HepG2 (cell line): Measurements from ENCODE around the gene SLC25A33. TPM values are rescaled to one million over a fixed set of nuclear protein-coding genes. Genes with fewer than 3 reads are reported as not detected.

Source experiments
- EEA1 ChIP-seq: sonication (generic); formaldehyde crosslinking; IDR thresholded peaks from 2 replicates; pipeline ENCODE4 v1.5.1; 2020; ENCODE audit warnings: mild to moderate bottlenecking, missing genetic modification reagents, borderline replicate concordance
- GATAD2A ChIP-seq: IDR thresholded peaks from 2 replicates; pipeline ENCODE4 v1.6.1; 2016
- HIVEP1 ChIP-seq: sonication (generic); formaldehyde crosslinking; IDR thresholded peaks from 2 replicates; pipeline ENCODE4 v1.4.0; 2020; ENCODE audit warnings: mild to moderate bottlenecking, missing genetic modification reagents
- HNRNPLL ChIP-seq: fragments of 200-400 bp; formaldehyde crosslinking; IDR thresholded peaks from 2 replicates; pipeline ENCODE4 v1.6.1; 2017; ENCODE audit warnings: mild to moderate bottlenecking, low read depth, low read length; ENCODE audit not compliant: poor library complexity, severe bottlenecking
- KDM1A ChIP-seq: IDR thresholded peaks from 2 replicates; pipeline ENCODE4 v1.6.1; 2016; ENCODE audit warnings: missing compliant biosample characterization
- NPAS2 ChIP-seq: sonication (generic); formaldehyde crosslinking; IDR thresholded peaks from 2 replicates; pipeline ENCODE4 v1.8.0; 2022; ENCODE audit warnings: mild to moderate bottlenecking, missing genetic modification reagents, borderline replicate concordance
- PAWR ChIP-seq: sonication (generic); formaldehyde crosslinking; IDR thresholded peaks from 2 replicates; pipeline ENCODE4 v1.4.0; 2020; ENCODE audit warnings: missing genetic modification reagents, mild to moderate bottlenecking, borderline replicate concordance
- RAD51 ChIP-seq: fragments of 450-650 bp; IDR thresholded peaks from 2 replicates; pipeline ENCODE4 v1.6.1; 2016; ENCODE audit warnings: borderline replicate concordance
- REPIN1 ChIP-seq: sonication (generic); formaldehyde crosslinking; IDR thresholded peaks from 2 replicates; pipeline ENCODE4 v1.8.0; 2022; ENCODE audit warnings: missing genetic modification reagents, low read depth, mild to moderate bottlenecking, borderline replicate concordance
- TSC22D2 ChIP-seq: sonication (generic); formaldehyde crosslinking; IDR thresholded peaks from 2 replicates; pipeline ENCODE4 v1.5.1; 2020; ENCODE audit warnings: missing genetic modification reagents, mild to moderate bottlenecking, borderline replicate concordance
- U2AF2 ChIP-seq: fragments of 200-400 bp; formaldehyde crosslinking; IDR thresholded peaks from 2 replicates; pipeline ENCODE4 v1.6.1; 2017; ENCODE audit warnings: low read depth, mild to moderate bottlenecking, low read length
- ZBTB7A ChIP-seq: sonication (generic); formaldehyde crosslinking; IDR thresholded peaks from 2 replicates; pipeline ENCODE4 v1.8.0; 2022; ENCODE audit warnings: mild to moderate bottlenecking, missing genetic modification reagents
- ZFX ChIP-seq: sonication (generic); formaldehyde crosslinking; IDR thresholded peaks from 2 replicates; pipeline ENCODE4 v1.4.0; 2020; ENCODE audit warnings: mild to moderate bottlenecking, low read depth, missing genetic modification reagents, moderate library complexity
- ZNF124 ChIP-seq: sonication (generic); formaldehyde crosslinking; IDR thresholded peaks from 2 replicates; pipeline ENCODE4 v1.4.0; 2020; ENCODE audit warnings: missing genetic modification reagents
- ZNF180 ChIP-seq: sonication (generic); formaldehyde crosslinking; IDR thresholded peaks from 2 replicates; pipeline ENCODE4 v1.4.0; 2020; ENCODE audit warnings: low read depth, missing genetic modification reagents, borderline replicate concordance
- ZNF354B ChIP-seq: sonication (generic); formaldehyde crosslinking; IDR thresholded peaks from 2 replicates; pipeline ENCODE4 v1.8.0; 2022; ENCODE audit warnings: mild to moderate bottlenecking, missing genetic modification reagents
- ZNF430 ChIP-seq: sonication (generic); formaldehyde crosslinking; IDR thresholded peaks from 2 replicates; pipeline ENCODE4 v1.9.0; 2021; ENCODE audit warnings: mild to moderate bottlenecking, missing genetic modification reagents
- ZNF496 ChIP-seq: sonication (generic); formaldehyde crosslinking; IDR thresholded peaks from 2 replicates; pipeline ENCODE4 v1.8.1; 2023; ENCODE audit warnings: mild to moderate bottlenecking, moderate library complexity, missing genetic modification reagents; ENCODE audit not compliant: insufficient replicate concordance
- ZNF614 ChIP-seq: IDR thresholded peaks from 2 replicates; pipeline ENCODE4 v1.6.1; 2018; ENCODE audit warnings: missing biosample characterization, missing genetic modification reagents, inconsistent platforms, borderline replicate concordance
- ZNF652 ChIP-seq: IDR thresholded peaks from 2 replicates; pipeline ENCODE4 v1.6.1; 2016; ENCODE audit warnings: low read depth, borderline replicate concordance
- ZNF737 ChIP-seq: sonication (generic); formaldehyde crosslinking; IDR thresholded peaks from 2 replicates; pipeline ENCODE4 v1.5.0; 2020; ENCODE audit warnings: missing genetic modification reagents, mild to moderate bottlenecking, borderline replicate concordance
- polyA plus RNA-seq, 8 experiments: library from polyadenylated mRNA; depleted of rRNA in 3 of 8; stranded (reverse) in 7 of 8; unstranded in 1 of 8; fragments of >200 nt; fragmentation: Illumina TruSeq in 4 of 8; extraction: Trizol in 4 of 8; gene quantifications; 2 replicates each; pipeline versions ENCODE4 v1.2.1 to v1.2.3, GENCODE V29; 2011 to 2016; ENCODE audit warnings: low read depth in 4 of 8, missing spikeins in 1 of 8, mixed read lengths in 1 of 8; ENCODE audit not compliant: insufficient read depth in 1 of 8
- total RNA-seq, 5 experiments: library from RNA; depleted of rRNA; stranded (reverse); fragments of >200 nt; fragmentation: Illumina TruSeq; extraction: Trizol; gene quantifications; 2 replicates each; pipeline ENCODE4 v1.2.3, GENCODE V29; 2016; ENCODE audit warnings: low read depth in 1 of 5
- TF ChIP-seq, protein P1 (sequence below), 2 experiments: fragments of 450-650 bp in 1 of 2; sonication (generic) in 1 of 2; formaldehyde crosslinking; IDR thresholded peaks; 2 replicates each; pipeline versions ENCODE4 v1.5.0 to v1.8.0; 2020 to 2022; ENCODE audit warnings: mild to moderate bottlenecking in 1 of 2, missing genetic modification reagents in 1 of 2
- TF ChIP-seq, protein P2 (sequence below): sonication (generic); formaldehyde crosslinking; IDR thresholded peaks from 2 replicates; pipeline ENCODE4 v1.4.0; 2020; ENCODE audit warnings: missing genetic modification reagents
- TF ChIP-seq, protein P3 (sequence below): IDR thresholded peaks from 2 replicates; pipeline ENCODE4 v1.6.1; 2016; ENCODE audit warnings: control low read depth
- TF ChIP-seq, protein P4 (sequence below): IDR thresholded peaks from 2 replicates; pipeline ENCODE4 v1.6.1; 2016; ENCODE audit warnings: low read depth, control low read depth

SLC25A33 gene
- total and polyA plus RNA-seq, 2 of the 13 experiments (the other 11 are each of a cell fraction or from before 2014, with no cell fraction given) = 15.4 to 50.3 TPM

DNA sequence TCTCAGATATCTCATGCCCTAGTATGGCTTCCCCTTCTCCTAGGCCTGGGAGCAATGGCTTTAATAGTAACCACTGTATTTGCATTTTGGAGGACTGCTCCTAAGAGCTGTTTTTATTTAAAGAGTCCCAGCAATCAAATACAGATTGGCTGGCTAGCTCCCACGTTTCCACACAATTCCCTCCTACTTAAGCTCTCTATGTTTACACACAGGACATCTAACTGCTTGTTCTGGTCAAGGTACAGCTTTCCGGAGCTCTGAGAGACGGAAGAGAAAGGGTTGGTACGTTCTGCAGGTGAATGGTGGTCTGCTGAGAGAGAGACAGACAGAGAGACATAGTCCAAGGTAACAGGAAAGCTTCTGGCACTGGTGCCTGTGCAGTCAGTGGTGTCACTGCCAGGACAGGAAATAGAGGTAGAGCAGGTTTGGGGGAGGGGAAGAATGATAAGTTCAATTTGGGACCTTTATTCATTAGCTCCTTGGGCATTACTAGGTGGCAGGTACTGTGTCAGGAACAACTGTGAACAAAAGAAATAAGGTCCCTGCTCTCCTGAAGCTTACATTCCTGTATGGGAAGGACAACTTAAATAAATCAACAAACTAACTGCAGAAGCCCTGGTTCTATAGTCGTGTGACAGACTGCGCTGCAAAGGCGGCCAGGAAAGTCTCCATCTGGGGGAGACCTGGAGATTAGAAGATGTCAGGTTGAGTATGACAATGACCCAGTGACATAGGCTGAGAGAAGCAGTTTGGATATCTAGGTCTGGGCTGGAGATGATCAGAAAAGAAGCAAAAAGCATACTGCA, 1.2 kb upstream of the SLC25A33 start (continued):
- TF ChIP-seq ZNF124 (peak; percentile 87), NPAS2 (CRISPR knock-in tag) (no peak), ZNF496 (CRISPR knock-in tag) (no peak), HNRNPLL (no peak), ZNF737 (no peak), ZNF354B (CRISPR knock-in tag) (no peak), EEA1 (CRISPR knock-in tag) (no peak), RAD51 (no peak), HIVEP1 (no peak), ZNF652 (peak; percentile 86), ZNF614 (CRISPR knock-in tag) (peak; percentile 88), ZFX (CRISPR knock-in tag) (peak; percentile 58; the same call in 1 of the 2 replicates), PAWR (no peak), ZNF430 (CRISPR knock-in tag) (0 out of 2 replicates have a peak, but pooled peaks have one; percentile 55), REPIN1 (no peak), TSC22D2 (CRISPR knock-in tag) (no peak), KDM1A (CRISPR knock-in tag) (no peak), U2AF2 (no peak), GATAD2A (peak; percentile 79), ZBTB7A (peak; percentile 48; the same call in 1 of the 2 replicates), ZNF180 (no peak)
- TF ChIP-seq, protein P1, sequence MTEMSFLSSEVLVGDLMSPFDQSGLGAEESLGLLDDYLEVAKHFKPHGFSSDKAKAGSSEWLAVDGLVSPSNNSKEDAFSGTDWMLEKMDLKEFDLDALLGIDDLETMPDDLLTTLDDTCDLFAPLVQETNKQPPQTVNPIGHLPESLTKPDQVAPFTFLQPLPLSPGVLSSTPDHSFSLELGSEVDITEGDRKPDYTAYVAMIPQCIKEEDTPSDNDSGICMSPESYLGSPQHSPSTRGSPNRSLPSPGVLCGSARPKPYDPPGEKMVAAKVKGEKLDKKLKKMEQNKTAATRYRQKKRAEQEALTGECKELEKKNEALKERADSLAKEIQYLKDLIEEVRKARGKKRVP (CRISPR knock-in tag; IDR thresholded peaks at IDR 0.05) = no peak
- TF ChIP-seq, protein P2, sequence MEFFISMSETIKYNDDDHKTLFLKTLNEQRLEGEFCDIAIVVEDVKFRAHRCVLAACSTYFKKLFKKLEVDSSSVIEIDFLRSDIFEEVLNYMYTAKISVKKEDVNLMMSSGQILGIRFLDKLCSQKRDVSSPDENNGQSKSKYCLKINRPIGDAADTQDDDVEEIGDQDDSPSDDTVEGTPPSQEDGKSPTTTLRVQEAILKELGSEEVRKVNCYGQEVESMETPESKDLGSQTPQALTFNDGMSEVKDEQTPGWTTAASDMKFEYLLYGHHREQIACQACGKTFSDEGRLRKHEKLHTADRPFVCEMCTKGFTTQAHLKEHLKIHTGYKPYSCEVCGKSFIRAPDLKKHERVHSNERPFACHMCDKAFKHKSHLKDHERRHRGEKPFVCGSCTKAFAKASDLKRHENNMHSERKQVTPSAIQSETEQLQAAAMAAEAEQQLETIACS (CRISPR knock-in tag) = no peak
- TF ChIP-seq, protein P3, sequence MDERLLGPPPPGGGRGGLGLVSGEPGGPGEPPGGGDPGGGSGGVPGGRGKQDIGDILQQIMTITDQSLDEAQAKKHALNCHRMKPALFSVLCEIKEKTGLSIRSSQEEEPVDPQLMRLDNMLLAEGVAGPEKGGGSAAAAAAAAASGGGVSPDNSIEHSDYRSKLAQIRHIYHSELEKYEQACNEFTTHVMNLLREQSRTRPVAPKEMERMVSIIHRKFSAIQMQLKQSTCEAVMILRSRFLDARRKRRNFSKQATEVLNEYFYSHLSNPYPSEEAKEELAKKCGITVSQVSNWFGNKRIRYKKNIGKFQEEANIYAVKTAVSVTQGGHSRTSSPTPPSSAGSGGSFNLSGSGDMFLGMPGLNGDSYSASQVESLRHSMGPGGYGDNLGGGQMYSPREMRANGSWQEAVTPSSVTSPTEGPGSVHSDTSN (CRISPR knock-in tag) = no peak
- TF ChIP-seq, protein P4, sequence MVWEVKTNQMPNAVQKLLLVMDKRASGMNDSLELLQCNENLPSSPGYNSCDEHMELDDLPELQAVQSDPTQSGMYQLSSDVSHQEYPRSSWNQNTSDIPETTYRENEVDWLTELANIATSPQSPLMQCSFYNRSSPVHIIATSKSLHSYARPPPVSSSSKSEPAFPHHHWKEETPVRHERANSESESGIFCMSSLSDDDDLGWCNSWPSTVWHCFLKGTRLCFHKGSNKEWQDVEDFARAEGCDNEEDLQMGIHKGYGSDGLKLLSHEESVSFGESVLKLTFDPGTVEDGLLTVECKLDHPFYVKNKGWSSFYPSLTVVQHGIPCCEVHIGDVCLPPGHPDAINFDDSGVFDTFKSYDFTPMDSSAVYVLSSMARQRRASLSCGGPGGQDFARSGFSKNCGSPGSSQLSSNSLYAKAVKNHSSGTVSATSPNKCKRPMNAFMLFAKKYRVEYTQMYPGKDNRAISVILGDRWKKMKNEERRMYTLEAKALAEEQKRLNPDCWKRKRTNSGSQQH = 0 out of 2 replicates have a peak, but pooled peaks have one; percentile 72
